SK-N-SH treated with all-trans-retinoic acid at 6 μM for 48 hours (cell line): ENCODE data around the gene NRN1L.

Experiments used
- ATAC-seq: fragments of 200-7000 bp; cut with Tn5 transposase; 3 replicates; pipeline ENCODE4 v1.9.1; 2020; ENCODE audit warnings: mild to moderate bottlenecking, moderate library complexity
- ARNTL ChIP-seq: fragments of 450-650 bp; formaldehyde crosslinking; IDR thresholded peaks from 2 replicates; pipeline ENCODE4 v1.5.0; 2020; ENCODE audit warnings: low read depth, mild to moderate bottlenecking, moderate library complexity, borderline replicate concordance
- BACH2 ChIP-seq: fragments of 250-450 bp; sonication (Bioruptor Pico); IDR thresholded peaks from 2 replicates; pipeline ENCODE4 v1.9.0; 2021; ENCODE audit warnings: mild to moderate bottlenecking, borderline replicate concordance
- CREB5 ChIP-seq: fragments of 250-450 bp; sonication (Bioruptor Pico); IDR thresholded peaks from 2 replicates; pipeline ENCODE4 v1.5.1; 2020; ENCODE audit warnings: low read depth, mild to moderate bottlenecking, moderate library complexity
- CSDC2 ChIP-seq: fragments of 250-450 bp; sonication (Bioruptor Pico); IDR thresholded peaks from 2 replicates; pipeline ENCODE4 v1.5.0; 2020; ENCODE audit warnings: mild to moderate bottlenecking, moderate library complexity
- CSRNP3 ChIP-seq: fragments of 250-450 bp; sonication (Bioruptor Pico); IDR thresholded peaks from 2 replicates; pipeline ENCODE4 v1.5.1; 2021; ENCODE audit warnings: mild to moderate bottlenecking, moderate library complexity
- ESRRG ChIP-seq: fragments of 250-450 bp; sonication (Bioruptor Pico); IDR thresholded peaks from 2 replicates; pipeline ENCODE4 v1.6.1; 2021; ENCODE audit warnings: mild to moderate bottlenecking
- GLIS3 ChIP-seq: fragments of 250-450 bp; sonication (Bioruptor Pico); IDR thresholded peaks from 2 replicates; pipeline ENCODE4 v1.5.0; 2020; ENCODE audit warnings: mild to moderate bottlenecking, moderate library complexity
- ISL1 ChIP-seq: fragments of 250-450 bp; sonication (Bioruptor Pico); IDR thresholded peaks from 2 replicates; pipeline ENCODE4 v2.1.2; 2022; ENCODE audit warnings: mild to moderate bottlenecking, moderate library complexity
- OSR1 ChIP-seq: fragments of 250-450 bp; sonication (Bioruptor Pico); IDR thresholded peaks from 2 replicates; pipeline ENCODE4 v1.8.0; 2022; ENCODE audit warnings: moderate library complexity, mild to moderate bottlenecking, inconsistent platforms
- PATZ1 ChIP-seq: fragments of 250-450 bp; sonication (Bioruptor Pico); IDR thresholded peaks from 2 replicates; pipeline ENCODE4 v1.8.0; 2020; ENCODE audit warnings: mild to moderate bottlenecking, moderate library complexity, borderline replicate concordance
- POU6F1 ChIP-seq: fragments of 250-450 bp; sonication (Bioruptor Pico); IDR thresholded peaks from 2 replicates; pipeline ENCODE4 v1.8.0; 2021; ENCODE audit warnings: low read depth, mild to moderate bottlenecking, moderate library complexity, borderline replicate concordance
- RARB ChIP-seq: fragments of 250-450 bp; sonication (Bioruptor Pico); IDR thresholded peaks from 2 replicates; pipeline ENCODE4 v1.8.0; 2021; ENCODE audit warnings: mild to moderate bottlenecking, moderate library complexity
- SNAI2 ChIP-seq: fragments of 250-450 bp; sonication (Bioruptor Pico); IDR thresholded peaks from 2 replicates; pipeline ENCODE4 v1.5.0; 2020; ENCODE audit warnings: mild to moderate bottlenecking, moderate library complexity
- TCF4 ChIP-seq: fragments of 250-450 bp; sonication (Bioruptor Pico); IDR thresholded peaks from 2 replicates; pipeline ENCODE4 v1.8.0; 2021; ENCODE audit warnings: mild to moderate bottlenecking, moderate library complexity, borderline replicate concordance
- TOX ChIP-seq: fragments of 250-450 bp; sonication (Bioruptor Pico); IDR thresholded peaks from 2 replicates; pipeline ENCODE4 v1.8.0; 2021; ENCODE audit warnings: mild to moderate bottlenecking, moderate library complexity, borderline replicate concordance
- ZC3H10 ChIP-seq: fragments of 250-450 bp; sonication (Bioruptor Pico); IDR thresholded peaks from 2 replicates; pipeline ENCODE4 v1.5.1; 2021; ENCODE audit warnings: mild to moderate bottlenecking, moderate library complexity
- ZFP3 ChIP-seq: fragments of 250-450 bp; sonication (Bioruptor Pico); IDR thresholded peaks from 2 replicates; pipeline ENCODE4 v1.5.0; 2020; ENCODE audit warnings: mild to moderate bottlenecking, moderate library complexity
- ZFP30 ChIP-seq: fragments of 450-650 bp; formaldehyde crosslinking; IDR thresholded peaks from 2 replicates; pipeline ENCODE4 v1.5.0; 2022; ENCODE audit warnings: mild to moderate bottlenecking, moderate library complexity
- ZNF565 ChIP-seq: fragments of 450-650 bp; formaldehyde crosslinking; conservative IDR thresholded peaks from 2 replicates; pipeline ENCODE4 v1.5.0; 2020; ENCODE audit warnings: low read depth, mild to moderate bottlenecking, moderate library complexity
- ZNF70 ChIP-seq: fragments of 450-650 bp; formaldehyde crosslinking; IDR thresholded peaks from 2 replicates; pipeline ENCODE4 v1.5.0; 2020; ENCODE audit warnings: mild to moderate bottlenecking, moderate library complexity
- ZNF8 ChIP-seq: fragments of 450-650 bp; formaldehyde crosslinking; IDR thresholded peaks from 2 replicates; pipeline ENCODE4 v1.5.0; 2020; ENCODE audit warnings: mild to moderate bottlenecking, moderate library complexity

Gene NRN1L

GRCh38 chr16:67883872-67884261 lies 818 bp upstream of the NRN1L start:
- TF ChIP-seq OSR1 (CRISPR knock-in tag) (no peak), ZNF70 (CRISPR knock-in tag) (no peak), ZNF8 (no peak), ZNF565 (CRISPR knock-in tag) (no peak), GLIS3 (CRISPR knock-in tag) (no peak), TOX (no peak), ZFP30 (CRISPR knock-in tag) (no peak), ZFP3 (CRISPR knock-in tag) (no peak), ZC3H10 (CRISPR knock-in tag) (no peak), CREB5 (CRISPR knock-in tag) (no peak), ISL1 (CRISPR knock-in tag) (no peak), PATZ1 (CRISPR knock-in tag) (no peak), BACH2 (CRISPR knock-in tag) (no peak), RARB (CRISPR knock-in tag) (no peak), CSRNP3 (CRISPR knock-in tag) (no peak), SNAI2 (CRISPR knock-in tag) (no peak), CSDC2 (CRISPR knock-in tag) (no peak), POU6F1 (no peak)
- ATAC-seq, result peak; percentile 85

GRCh38 chr16:67885545-67885944 lies 860 bp downstream of the NRN1L start:
- ATAC-seq, result no peak

GRCh38 chr16:67885976-67886375 lies 1.3 kb downstream of the NRN1L start:
- ATAC-seq, result no peak
- no peak for TF ChIP-seq ZC3H10 (CRISPR knock-in tag)
- TF ChIP-seq TCF4, result no peak
- TF ChIP-seq TOX, result no peak
- no peak for TF ChIP-seq ZFP30 (CRISPR knock-in tag)
- no peak for TF ChIP-seq OSR1 (CRISPR knock-in tag)
- no peak for TF ChIP-seq ARNTL
- TF ChIP-seq POU6F1, result no peak
- TF ChIP-seq BACH2 (CRISPR knock-in tag), result no peak
- no peak for TF ChIP-seq RARB (CRISPR knock-in tag)
- no peak for TF ChIP-seq ZFP3 (CRISPR knock-in tag)
- no peak for TF ChIP-seq PATZ1 (CRISPR knock-in tag)
- TF ChIP-seq ZNF70 (CRISPR knock-in tag), result no peak
- no peak for TF ChIP-seq CSRNP3 (CRISPR knock-in tag)
- TF ChIP-seq SNAI2 (CRISPR knock-in tag), result no peak
- TF ChIP-seq ESRRG, result no peak
- TF ChIP-seq, all 23 proteins: peak for 0

More at GRCh38 chr16:67885545-67885944, 860 bp downstream of the NRN1L start:
- no peak for TF ChIP-seq ZFP3 (CRISPR knock-in tag)
- TF ChIP-seq PATZ1 (CRISPR knock-in tag), result no peak
- TF ChIP-seq ZC3H10 (CRISPR knock-in tag), result no peak
- no peak for TF ChIP-seq BACH2 (CRISPR knock-in tag)
- TF ChIP-seq ZNF8, result no peak
- no peak for TF ChIP-seq TCF4
